Mesendoderm (in vitro differentiated cells): ENCODE data around the gene MVP.
"Not testable (repeated sequence)": the region's sequence is repeated elsewhere in the genome, so short reads cannot be mapped to it uniquely, and the experiment has no call there.

Experiments
- DNase-seq: peaks from one replicate; pipeline ENCODE4 v3.0.0; 2013
- H2AK5ac ChIP-seq: 2 replicates; pipeline ENCODE4 v1.6.1; 2013; ENCODE audit warnings: low read length, inconsistent platforms
- H2BK120ac ChIP-seq: 2 replicates; pipeline ENCODE4 v1.6.1; 2013; ENCODE audit warnings: low read depth, mild to moderate bottlenecking, low read length, moderate library complexity, mixed read lengths
- H2BK15ac ChIP-seq: replicated peaks from 2 replicates; pipeline ENCODE4 v1.6.1; 2013; ENCODE audit warnings: low read depth, mild to moderate bottlenecking, moderate library complexity
- H2BK5ac ChIP-seq: 2 replicates; pipeline ENCODE4 v1.6.1; 2013; ENCODE audit warnings: low read length, inconsistent platforms
- H3K18ac ChIP-seq: 2 replicates; pipeline ENCODE4 v1.6.1; 2013; ENCODE audit warnings: mild to moderate bottlenecking, low read length, mixed read lengths
- H3K23ac ChIP-seq: one replicate; pipeline ENCODE4 v1.6.1; 2013; ENCODE audit warnings: low read length
- H3K27ac ChIP-seq: 2 replicates; pipeline ENCODE4 v1.5.1; 2013; ENCODE audit warnings: low read depth, mild to moderate bottlenecking, inconsistent platforms, low read length, moderate library complexity
- H3K27me3 ChIP-seq: 2 replicates; pipeline ENCODE4 v1.6.1; 2013; ENCODE audit warnings: low read length, control low read depth, mild to moderate bottlenecking, inconsistent platforms; ENCODE audit not compliant: insufficient read depth, poor library complexity
- H3K36me3 ChIP-seq: 2 replicates; pipeline ENCODE4 v1.6.1; 2013; ENCODE audit warnings: low read length, inconsistent platforms; ENCODE audit not compliant: control insufficient read depth, insufficient read depth
- H3K4ac ChIP-seq: one replicate; pipeline ENCODE4 v1.6.1; 2013; ENCODE audit warnings: low read depth, mild to moderate bottlenecking, low read length, moderate library complexity
- H3K4me1 ChIP-seq: 2 replicates; pipeline ENCODE4 v1.6.1; 2013; ENCODE audit warnings: low read depth, low read length, inconsistent platforms; ENCODE audit not compliant: control insufficient read depth
- H3K4me2 ChIP-seq: 2 replicates; pipeline ENCODE4 v1.6.1; 2013; ENCODE audit warnings: low read length
- H3K4me3 ChIP-seq: 2 replicates; pipeline ENCODE4 v1.5.1; 2013; ENCODE audit warnings: mild to moderate bottlenecking, low read length
- H3K56ac ChIP-seq: one replicate; pipeline ENCODE4 v1.6.1; 2013; ENCODE audit warnings: low read length
- H3K79me1 ChIP-seq: 2 replicates; pipeline ENCODE4 v1.6.1; 2013; ENCODE audit warnings: low read length, inconsistent platforms
- H3K79me2 ChIP-seq: 2 replicates; pipeline ENCODE4 v1.6.1; 2013; ENCODE audit warnings: mild to moderate bottlenecking, low read length; ENCODE audit not compliant: control insufficient read depth, insufficient read depth
- H3K9ac ChIP-seq: 2 replicates; pipeline ENCODE4 v1.6.1; 2013; ENCODE audit warnings: low read length, inconsistent platforms
- H4K5ac ChIP-seq: one replicate; pipeline ENCODE4 v1.6.1; 2013; ENCODE audit warnings: low read length
- H4K8ac ChIP-seq: one replicate; pipeline ENCODE4 v1.6.1; 2013; ENCODE audit warnings: low read depth, mild to moderate bottlenecking, control low read depth, low read length, moderate library complexity
- WGBS: extraction: QIAGEN DNeasy Blood & Tissue Kit; methylation state at CpG from one replicate; pipeline ENCODE4 v1.1.7; 2013; ENCODE audit warnings: low lambda C conversion rate, missing lambda C conversion rate; ENCODE audit not compliant: insufficient coverage; ENCODE audit errors: extremely low coverage; 5-methylcytosine and 5-hydroxymethylcytosine counted together

The MVP gene

GRCh38 chr16:29825145-29826044, 5.1 kb downstream of the MVP start:
- DNase-seq, result peak; percentile 47
- H3K79me2 ChIP-seq, result no peaks in the 10 kb centered on the region
- no peaks in the 10 kb centered on the region for H3K36me3 ChIP-seq
- no peak overlapping the region for H4K8ac ChIP-seq
- H2BK5ac ChIP-seq, result peak overlapping the region; percentile 54
- peak overlapping the region; percentile 77 for H3K56ac ChIP-seq
- no CpG with 5 or more reads among the region's 10 CpGs for WGBS
- H3K27ac ChIP-seq, result no peak overlapping the region
- H3K4ac ChIP-seq, result no peak overlapping the region
- H3K18ac ChIP-seq, result no peak overlapping the region
- H2BK120ac ChIP-seq, result no peak overlapping the region
- H3K4me1 ChIP-seq, result peaks cover 8% of the 10 kb centered on the region
- no peak overlapping the region for H3K4me3 ChIP-seq
- H3K27me3 ChIP-seq, result no peaks in the 10 kb centered on the region
- no peak overlapping the region for H3K9ac ChIP-seq
- H3K4me2 ChIP-seq, result no peak overlapping the region
- no peaks in the 10 kb centered on the region for H3K79me1 ChIP-seq
- H4K5ac ChIP-seq, result no peak overlapping the region
- H3K23ac ChIP-seq, result no peak overlapping the region
- no peak overlapping the region for H2AK5ac ChIP-seq
- no peak overlapping the region for H2BK15ac ChIP-seq

- H2BK120ac ChIP-seq, result no peak overlapping the region
- H3K4me3 ChIP-seq, result no peak overlapping the region
- no peaks in the 10 kb centered on the region for H3K79me1 ChIP-seq
- H4K5ac ChIP-seq, result no peak overlapping the region
- H3K27ac ChIP-seq, result no peak overlapping the region
- no peaks in the 10 kb centered on the region for H3K36me3 ChIP-seq
- no peak overlapping the region for H3K18ac ChIP-seq
- no CpG with 5 or more reads among the region's 8 CpGs for WGBS
- no peak overlapping the region for H4K8ac ChIP-seq
- no peak overlapping the region for H2BK15ac ChIP-seq
- H3K4ac ChIP-seq, result no peak overlapping the region
- H3K23ac ChIP-seq, result no peak overlapping the region
- H3K27me3 ChIP-seq, result no peaks in the 10 kb centered on the region
- DNase-seq, result no peak
- H2BK5ac ChIP-seq, result no peak overlapping the region
- H3K79me2 ChIP-seq, result no peaks in the 10 kb centered on the region
- H3K56ac ChIP-seq, result no peak overlapping the region
- H3K9ac ChIP-seq, result no peak overlapping the region
- H2AK5ac ChIP-seq, result no peak overlapping the region
- H3K4me2 ChIP-seq, result no peak overlapping the region
- peaks cover 8% of the 10 kb centered on the region for H3K4me1 ChIP-seq
Observed at GRCh38 chr16:29826342-29826695, 6.1 kb downstream of the MVP start.

GRCh38 chr16:29830774-29831173, 10.5 kb downstream of the MVP start:
- H2AK5ac ChIP-seq, result no peak overlapping the region
- DNase-seq, result no peak
- H3K23ac ChIP-seq, result no peak overlapping the region
- no peaks in the 10 kb centered on the region for H3K79me2 ChIP-seq
- H2BK5ac ChIP-seq, result no peak overlapping the region
- H3K27ac ChIP-seq, result no peak overlapping the region
- no peak overlapping the region for H3K18ac ChIP-seq
- no peaks in the 10 kb centered on the region for H3K36me3 ChIP-seq
- no peak overlapping the region for H4K8ac ChIP-seq
- no peak overlapping the region for H3K4me2 ChIP-seq
- no peak overlapping the region for H2BK120ac ChIP-seq
- no peak overlapping the region for H3K4me3 ChIP-seq
- H3K4ac ChIP-seq, result no peak overlapping the region
- H4K5ac ChIP-seq, result no peak overlapping the region
- H3K9ac ChIP-seq, result no peak overlapping the region
- no CpG with 5 or more reads among the region's 11 CpGs for WGBS
- H3K27me3 ChIP-seq, result no peaks in the 10 kb centered on the region
- no peaks in the 10 kb centered on the region for H3K79me1 ChIP-seq
- H3K56ac ChIP-seq, result no peak overlapping the region
- H2BK15ac ChIP-seq, result no peak overlapping the region
- no peaks in the 10 kb centered on the region for H3K4me1 ChIP-seq

- no peaks in the 10 kb centered on the region for H3K27me3 ChIP-seq
- H3K36me3 ChIP-seq, result no peaks in the 10 kb centered on the region
- H2BK120ac ChIP-seq, result no peak overlapping the region
- no CpG with 5 or more reads among the region's 2 CpGs for WGBS
- H3K4ac ChIP-seq, result no peak overlapping the region
- no peak overlapping the region for H3K56ac ChIP-seq
- H3K4me3 ChIP-seq, result no peak overlapping the region
- no peaks in the 10 kb centered on the region for H3K4me1 ChIP-seq
- H4K8ac ChIP-seq, result no peak overlapping the region
- no peak overlapping the region for H3K9ac ChIP-seq
- no peak for DNase-seq
- H3K4me2 ChIP-seq, result no peak overlapping the region
- no peaks in the 10 kb centered on the region for H3K79me2 ChIP-seq
- H3K27ac ChIP-seq, result no peak overlapping the region
- no peak overlapping the region for H4K5ac ChIP-seq
- no peak overlapping the region for H2BK5ac ChIP-seq
- H3K18ac ChIP-seq, result no peak overlapping the region
- H2AK5ac ChIP-seq, result no peak overlapping the region
- H2BK15ac ChIP-seq, result no peak overlapping the region
- no peak overlapping the region for H3K23ac ChIP-seq
- no peaks in the 10 kb centered on the region for H3K79me1 ChIP-seq
Observed at GRCh38 chr16:29831490-29831889, 11.2 kb downstream of the MVP start.

- H3K27ac ChIP-seq, H4K8ac ChIP-seq, H3K79me1 ChIP-seq, DNase-seq, H2BK15ac ChIP-seq, H2AK5ac ChIP-seq, H2BK120ac ChIP-seq, H2BK5ac ChIP-seq, H3K56ac ChIP-seq, H3K4me1 ChIP-seq, H3K36me3 ChIP-seq, H3K79me2 ChIP-seq, H3K4ac ChIP-seq, H3K4me2 ChIP-seq, H3K4me3 ChIP-seq, H3K27me3 ChIP-seq, H4K5ac ChIP-seq, H3K18ac ChIP-seq, H3K9ac ChIP-seq, H3K23ac ChIP-seq: not testable (repeated sequence)
- WGBS, result no CpG with 5 or more reads among the region's 4 CpGs
Observed at GRCh38 chr16:29833219-29833618, 13.0 kb downstream of the MVP start.

GRCh38 chr16:29834079-29834478, 13.8 kb downstream of the MVP start:
- DNase-seq, result no peak
- H3K79me1 ChIP-seq, result no peaks in the 10 kb centered on the region
- no peak overlapping the region for H3K4me3 ChIP-seq
- no peaks in the 10 kb centered on the region for H3K36me3 ChIP-seq
- H3K79me2 ChIP-seq, result no peaks in the 10 kb centered on the region
- H4K5ac ChIP-seq, result no peak overlapping the region
- no peak overlapping the region for H3K4ac ChIP-seq
- H2BK5ac ChIP-seq, result no peak overlapping the region
- H2AK5ac ChIP-seq, result no peak overlapping the region
- H2BK15ac ChIP-seq, result no peak overlapping the region
- no peak overlapping the region for H3K56ac ChIP-seq
- no peak overlapping the region for H3K9ac ChIP-seq
- no CpG with 5 or more reads among the region's 5 CpGs for WGBS
- H2BK120ac ChIP-seq, result no peak overlapping the region
- H3K4me1 ChIP-seq, result no peaks in the 10 kb centered on the region
- no peak overlapping the region for H3K23ac ChIP-seq
- no peaks in the 10 kb centered on the region for H3K27me3 ChIP-seq
- no peak overlapping the region for H3K27ac ChIP-seq
- H4K8ac ChIP-seq, result no peak overlapping the region
- H3K4me2 ChIP-seq, result no peak overlapping the region
- H3K18ac ChIP-seq, result no peak overlapping the region
